GM23248 (cell line): ENCODE measurements around the gene TRPC4AP.

Experiments
- EZH2 ChIP-seq: fragments of 200-600 bp; sonication (generic); IDR thresholded peaks from 2 replicates; pipeline ENCODE4 v1.6.1; 2018; ENCODE audit warnings: antibody characterized with exemption, mild to moderate bottlenecking; ENCODE audit not compliant: insufficient read depth, poor library complexity, severe bottlenecking
- EZH2phosphoT487 ChIP-seq: fragments of 200-600 bp; sonication (generic); IDR thresholded peaks from 2 replicates; pipeline ENCODE4 v1.6.1; 2018; ENCODE audit warnings: antibody characterized with exemption, moderate library complexity, mild to moderate bottlenecking, low read depth; ENCODE audit not compliant: insufficient read depth

DNA sequence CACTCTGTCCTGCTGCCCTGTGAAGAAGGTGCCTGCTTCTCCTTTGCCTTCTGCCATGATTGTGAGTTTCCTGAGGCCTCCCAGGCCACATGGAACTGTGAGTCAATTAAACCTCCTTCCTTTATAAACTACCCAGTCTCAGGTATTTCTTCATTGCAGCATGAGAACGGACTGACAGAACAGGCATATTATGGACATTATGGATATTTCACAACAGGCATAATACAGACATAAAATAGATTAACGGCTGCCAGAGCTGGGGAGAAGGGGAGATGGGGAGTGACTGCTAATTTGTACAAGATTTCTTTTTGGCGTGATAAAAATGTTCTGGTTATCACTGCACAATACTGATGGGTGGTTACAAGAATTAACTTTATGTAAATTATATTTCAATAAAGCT, 29.4 kb downstream of the TRPC4AP start:
- TF ChIP-seq EZH2phosphoT487 = no peak
- no peak for TF ChIP-seq EZH2
